ENCODE measurements around the gene RFC4.

RFC4 gene

DNA sequence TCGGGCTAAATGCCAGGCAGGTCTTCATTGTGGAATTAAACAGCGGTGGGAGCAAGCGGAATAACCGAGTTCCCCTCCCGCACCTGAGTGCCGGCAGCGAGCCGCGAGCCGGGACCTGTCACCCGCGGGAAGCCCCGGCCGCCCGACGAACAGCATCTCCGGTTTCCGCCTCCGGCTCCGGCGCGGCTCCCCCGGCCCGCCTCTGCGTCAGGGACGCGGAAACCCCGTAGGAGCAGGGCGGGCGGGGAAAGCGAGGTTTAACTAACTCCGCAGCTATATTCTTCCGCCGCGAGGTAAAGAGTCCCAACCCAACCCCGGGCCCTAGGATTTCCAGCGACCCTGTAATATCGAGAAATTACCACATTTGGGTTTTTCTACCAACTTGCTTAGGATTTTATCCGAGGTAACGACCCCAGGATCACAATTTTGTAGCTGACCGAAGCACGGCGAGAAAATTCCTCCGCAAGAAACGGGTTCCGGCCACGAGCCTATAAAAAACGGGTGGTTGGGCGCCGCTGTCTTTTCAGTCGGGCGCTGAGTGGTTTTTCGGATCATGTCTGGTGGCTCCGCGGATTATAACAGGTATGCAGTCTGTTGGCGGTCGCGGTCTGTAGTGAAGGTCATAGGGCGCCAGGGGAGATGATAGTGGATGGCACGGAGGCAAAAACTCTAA is 23.1 kb downstream of the RFC4 start, which contains the start of gene EIF4A2 (continued):
- TF ChIP-seq HIC1 (tag by site-specific recombination; IDR thresholded peaks at IDR 0.05) (0 out of 2 replicates have a peak, but pooled peaks have one; percentile 25), PRDM6 (tag by site-specific recombination; IDR thresholded peaks at IDR 0.05) (peak; percentile 76), ZNF555 (tag by site-specific recombination; conservative IDR thresholded peaks at IDR 0.05) (no peak), ZNF473 (tag by site-specific recombination; IDR thresholded peaks at IDR 0.05) (no peak), ZNF37A (tag by site-specific recombination; IDR thresholded peaks at IDR 0.05) (no peak), SP7 (tag by site-specific recombination; IDR thresholded peaks at IDR 0.05) (peak; percentile 93), ZNF184 (tag by site-specific recombination; IDR thresholded peaks at IDR 0.05) (0 out of 2 replicates have a peak, but pooled peaks have one; percentile 48), ZNF335 (tag by site-specific recombination; conservative IDR thresholded peaks at IDR 0.05) (peak; percentile 84; the same call in 1 of the 2 replicates), ZNF280D (tag by site-specific recombination; IDR thresholded peaks at IDR 0.05) (0 out of 2 replicates have a peak, but pooled peaks have one; percentile 24), ZFP37 (tag by site-specific recombination; IDR thresholded peaks at IDR 0.05) (peak; percentile 61; the same call in 1 of the 2 replicates), ZNF629 (tag by site-specific recombination; IDR thresholded peaks at IDR 0.05) (peak; percentile 81), ZNF585B (tag by site-specific recombination; IDR thresholded peaks at IDR 0.05) (no peak), ZSCAN30 (tag by site-specific recombination; IDR thresholded peaks at IDR 0.05) (0 out of 2 replicates have a peak, but pooled peaks have one; percentile 39), ZNF174 (tag by site-specific recombination; IDR thresholded peaks at IDR 0.05) (peak; percentile 86; the same call in 1 of the 2 replicates), HOXD13 (CRISPR knock-in tag; IDR thresholded peaks at IDR 0.05; ENCODE audit: borderline replicate concordance) (no peak), TCF7L2 (IDR thresholded peaks at IDR 0.05; ENCODE audit: borderline replicate concordance, low read depth, low read length) (no peak; the same call in 1 of the 2 replicates), ZNF747 (tag by site-specific recombination; IDR thresholded peaks at IDR 0.05) (no peak), ELK4 (IDR thresholded peaks at IDR 0.05; ENCODE audit: borderline replicate concordance, low read depth, low read length) (no peak; the same call in 1 of the 2 replicates)
- TF ChIP-seq, protein P1, sequence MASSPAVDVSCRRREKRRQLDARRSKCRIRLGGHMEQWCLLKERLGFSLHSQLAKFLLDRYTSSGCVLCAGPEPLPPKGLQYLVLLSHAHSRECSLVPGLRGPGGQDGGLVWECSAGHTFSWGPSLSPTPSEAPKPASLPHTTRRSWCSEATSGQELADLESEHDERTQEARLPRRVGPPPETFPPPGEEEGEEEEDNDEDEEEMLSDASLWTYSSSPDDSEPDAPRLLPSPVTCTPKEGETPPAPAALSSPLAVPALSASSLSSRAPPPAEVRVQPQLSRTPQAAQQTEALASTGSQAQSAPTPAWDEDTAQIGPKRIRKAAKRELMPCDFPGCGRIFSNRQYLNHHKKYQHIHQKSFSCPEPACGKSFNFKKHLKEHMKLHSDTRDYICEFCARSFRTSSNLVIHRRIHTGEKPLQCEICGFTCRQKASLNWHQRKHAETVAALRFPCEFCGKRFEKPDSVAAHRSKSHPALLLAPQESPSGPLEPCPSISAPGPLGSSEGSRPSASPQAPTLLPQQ (tag by site-specific recombination; IDR thresholded peaks at IDR 0.05) = peak; percentile 66; the same call in 1 of the 2 replicates
- TF ChIP-seq, protein P2, sequence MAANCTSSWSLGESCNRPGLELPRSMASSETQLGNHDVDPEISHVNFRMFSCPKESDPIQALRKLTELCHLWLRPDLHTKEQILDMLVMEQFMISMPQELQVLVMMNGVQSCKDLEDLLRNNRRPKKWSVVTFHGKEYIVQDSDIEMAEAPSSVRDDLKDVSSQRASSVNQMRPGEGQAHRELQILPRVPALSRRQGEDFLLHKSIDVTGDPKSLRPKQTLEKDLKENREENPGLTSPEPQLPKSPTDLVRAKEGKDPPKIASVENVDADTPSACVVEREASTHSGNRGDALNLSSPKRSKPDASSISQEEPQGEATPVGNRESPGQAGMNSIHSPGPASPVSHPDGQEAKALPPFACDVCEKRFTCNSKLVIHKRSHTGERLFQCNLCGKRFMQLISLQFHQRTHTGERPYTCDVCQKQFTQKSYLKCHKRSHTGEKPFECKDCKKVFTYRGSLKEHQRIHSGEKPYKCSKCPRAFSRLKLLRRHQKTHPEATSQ (tag by site-specific recombination; IDR thresholded peaks at IDR 0.05) = no peak
- TF ChIP-seq, protein P3, sequence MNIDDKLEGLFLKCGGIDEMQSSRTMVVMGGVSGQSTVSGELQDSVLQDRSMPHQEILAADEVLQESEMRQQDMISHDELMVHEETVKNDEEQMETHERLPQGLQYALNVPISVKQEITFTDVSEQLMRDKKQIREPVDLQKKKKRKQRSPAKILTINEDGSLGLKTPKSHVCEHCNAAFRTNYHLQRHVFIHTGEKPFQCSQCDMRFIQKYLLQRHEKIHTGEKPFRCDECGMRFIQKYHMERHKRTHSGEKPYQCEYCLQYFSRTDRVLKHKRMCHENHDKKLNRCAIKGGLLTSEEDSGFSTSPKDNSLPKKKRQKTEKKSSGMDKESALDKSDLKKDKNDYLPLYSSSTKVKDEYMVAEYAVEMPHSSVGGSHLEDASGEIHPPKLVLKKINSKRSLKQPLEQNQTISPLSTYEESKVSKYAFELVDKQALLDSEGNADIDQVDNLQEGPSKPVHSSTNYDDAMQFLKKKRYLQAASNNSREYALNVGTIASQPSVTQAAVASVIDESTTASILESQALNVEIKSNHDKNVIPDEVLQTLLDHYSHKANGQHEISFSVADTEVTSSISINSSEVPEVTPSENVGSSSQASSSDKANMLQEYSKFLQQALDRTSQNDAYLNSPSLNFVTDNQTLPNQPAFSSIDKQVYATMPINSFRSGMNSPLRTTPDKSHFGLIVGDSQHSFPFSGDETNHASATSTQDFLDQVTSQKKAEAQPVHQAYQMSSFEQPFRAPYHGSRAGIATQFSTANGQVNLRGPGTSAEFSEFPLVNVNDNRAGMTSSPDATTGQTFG (tag by site-specific recombination; IDR thresholded peaks at IDR 0.05; ENCODE audit: borderline replicate concordance) = 0 out of 2 replicates have a peak, but pooled peaks have one; percentile 55
- TF ChIP-seq, protein P4, sequence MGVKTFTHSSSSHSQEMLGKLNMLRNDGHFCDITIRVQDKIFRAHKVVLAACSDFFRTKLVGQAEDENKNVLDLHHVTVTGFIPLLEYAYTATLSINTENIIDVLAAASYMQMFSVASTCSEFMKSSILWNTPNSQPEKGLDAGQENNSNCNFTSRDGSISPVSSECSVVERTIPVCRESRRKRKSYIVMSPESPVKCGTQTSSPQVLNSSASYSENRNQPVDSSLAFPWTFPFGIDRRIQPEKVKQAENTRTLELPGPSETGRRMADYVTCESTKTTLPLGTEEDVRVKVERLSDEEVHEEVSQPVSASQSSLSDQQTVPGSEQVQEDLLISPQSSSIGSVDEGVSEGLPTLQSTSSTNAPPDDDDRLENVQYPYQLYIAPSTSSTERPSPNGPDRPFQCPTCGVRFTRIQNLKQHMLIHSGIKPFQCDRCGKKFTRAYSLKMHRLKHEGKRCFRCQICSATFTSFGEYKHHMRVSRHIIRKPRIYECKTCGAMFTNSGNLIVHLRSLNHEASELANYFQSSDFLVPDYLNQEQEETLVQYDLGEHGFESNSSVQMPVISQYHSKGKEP (tag by site-specific recombination; IDR thresholded peaks at IDR 0.05) = no peak

All from HEK293 (cell line).